Prostate gland (tissue), 2 donors: ENCODE results near the gene ZNF329.

Experiments used
- POLR2A ChIP-seq: fragments of 450-650 bp; IDR thresholded peaks from one replicate; pipeline ENCODE4 v1.6.1; 2016; ENCODE audit warnings: antibody characterized with exemption, mild to moderate bottlenecking
- POLR2AphosphoS5 ChIP-seq: sonication (generic); formaldehyde crosslinking; IDR thresholded peaks from one replicate; pipeline ENCODE4 v1.6.1; 2017; ENCODE audit warnings: antibody characterized with exemption
- TF ChIP-seq, protein P1 (sequence below), 4 experiments: fragments of 200-600 bp in 2 of 4; fragments of 450-650 bp in 2 of 4; sonication (generic) in 2 of 4; IDR thresholded peaks; 1 replicate in 3 of 4; 2 replicates in 1 of 4; pipeline ENCODE4 v1.5.1; 2016 to 2019; ENCODE audit warnings: antibody characterized with exemption in 4 of 4, mild to moderate bottlenecking in 2 of 4, moderate library complexity in 2 of 4

DNA sequence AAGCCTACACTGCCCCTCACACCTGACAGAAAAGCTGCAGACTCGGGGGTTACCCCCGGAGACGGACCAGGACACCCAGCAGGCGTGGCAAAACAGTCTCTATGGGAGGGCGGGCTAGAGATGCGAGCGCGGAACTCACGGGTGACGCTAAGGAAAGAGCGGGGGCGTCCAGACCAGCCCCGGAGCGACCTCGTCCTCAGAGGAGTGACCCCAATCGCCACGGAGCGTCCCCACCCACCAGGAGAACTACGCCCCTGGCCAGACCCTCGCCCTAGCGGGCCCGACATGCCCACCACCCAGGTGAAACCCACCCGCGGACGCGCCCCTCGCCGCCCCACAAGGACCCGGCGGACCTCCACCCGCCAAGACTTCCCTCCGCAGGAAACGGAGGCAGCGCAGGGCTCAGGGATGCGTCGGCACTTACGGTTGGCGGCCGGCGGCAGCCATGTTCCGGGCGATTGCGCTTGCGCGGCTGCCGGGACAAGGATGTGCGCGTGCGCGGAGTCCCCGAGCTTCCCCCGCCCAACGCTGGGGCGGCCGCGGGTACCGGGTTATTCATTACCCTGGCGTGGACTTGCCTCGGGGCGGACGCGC lies at the start of gene ZNF329:
- TF ChIP-seq, protein P1, sequence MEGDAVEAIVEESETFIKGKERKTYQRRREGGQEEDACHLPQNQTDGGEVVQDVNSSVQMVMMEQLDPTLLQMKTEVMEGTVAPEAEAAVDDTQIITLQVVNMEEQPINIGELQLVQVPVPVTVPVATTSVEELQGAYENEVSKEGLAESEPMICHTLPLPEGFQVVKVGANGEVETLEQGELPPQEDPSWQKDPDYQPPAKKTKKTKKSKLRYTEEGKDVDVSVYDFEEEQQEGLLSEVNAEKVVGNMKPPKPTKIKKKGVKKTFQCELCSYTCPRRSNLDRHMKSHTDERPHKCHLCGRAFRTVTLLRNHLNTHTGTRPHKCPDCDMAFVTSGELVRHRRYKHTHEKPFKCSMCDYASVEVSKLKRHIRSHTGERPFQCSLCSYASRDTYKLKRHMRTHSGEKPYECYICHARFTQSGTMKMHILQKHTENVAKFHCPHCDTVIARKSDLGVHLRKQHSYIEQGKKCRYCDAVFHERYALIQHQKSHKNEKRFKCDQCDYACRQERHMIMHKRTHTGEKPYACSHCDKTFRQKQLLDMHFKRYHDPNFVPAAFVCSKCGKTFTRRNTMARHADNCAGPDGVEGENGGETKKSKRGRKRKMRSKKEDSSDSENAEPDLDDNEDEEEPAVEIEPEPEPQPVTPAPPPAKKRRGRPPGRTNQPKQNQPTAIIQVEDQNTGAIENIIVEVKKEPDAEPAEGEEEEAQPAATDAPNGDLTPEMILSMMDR (IDR thresholded peaks at IDR 0.05), result peak in 2 of 4 experiments; percentile 41 to 44
- peak; percentile 42 for TF ChIP-seq POLR2A
- TF ChIP-seq POLR2AphosphoS5, result peak; percentile 87
